Astrocyte of the cerebellum (primary cell): ENCODE measurements around the gene NDRG2.

Experiments used
- DNase-seq: peaks from one replicate; pipeline ENCODE4 v3.0.0-alpha.2; 2011; ENCODE audit warnings: low read depth
- H3K4me3 ChIP-seq: 2 replicates; pipeline ENCODE4 v1.5.1; 2011; ENCODE audit warnings: mild to moderate bottlenecking, low read depth, low read length, moderate library complexity
- in situ Hi-C: cut with HindIII; loops from 2 replicates; pipeline ENCODE4 v1.10.0; 2017; ENCODE audit warnings: low sequenced_read_pairs
- TF ChIP-seq, protein P1 (sequence below): IDR thresholded peaks from 2 replicates; pipeline ENCODE4 v1.5.1; 2012; ENCODE audit warnings: low read length, low read depth, moderate library complexity, mild to moderate bottlenecking; ENCODE audit errors: missing control alignments

Gene NDRG2

DNA sequence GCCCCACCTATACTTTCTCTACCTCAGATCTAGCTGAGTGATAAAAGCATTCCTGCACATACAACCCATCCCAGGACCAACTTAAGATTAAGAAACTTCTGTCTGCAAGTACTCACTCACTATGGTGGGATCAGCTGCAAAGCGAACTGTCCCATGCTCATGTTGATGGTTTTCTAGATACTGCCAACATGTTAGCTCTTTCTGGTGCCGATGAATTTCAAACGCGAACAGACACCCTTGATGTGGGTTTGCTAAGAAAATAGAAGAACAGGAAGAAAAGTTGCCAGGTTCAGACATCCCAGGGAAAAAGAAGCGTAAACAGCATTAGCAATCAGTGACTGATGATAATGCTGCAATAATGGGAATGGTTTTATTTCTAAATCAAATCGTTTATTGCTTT lies 27.3 kb downstream of the NDRG2 start:
- TF ChIP-seq, protein P1, sequence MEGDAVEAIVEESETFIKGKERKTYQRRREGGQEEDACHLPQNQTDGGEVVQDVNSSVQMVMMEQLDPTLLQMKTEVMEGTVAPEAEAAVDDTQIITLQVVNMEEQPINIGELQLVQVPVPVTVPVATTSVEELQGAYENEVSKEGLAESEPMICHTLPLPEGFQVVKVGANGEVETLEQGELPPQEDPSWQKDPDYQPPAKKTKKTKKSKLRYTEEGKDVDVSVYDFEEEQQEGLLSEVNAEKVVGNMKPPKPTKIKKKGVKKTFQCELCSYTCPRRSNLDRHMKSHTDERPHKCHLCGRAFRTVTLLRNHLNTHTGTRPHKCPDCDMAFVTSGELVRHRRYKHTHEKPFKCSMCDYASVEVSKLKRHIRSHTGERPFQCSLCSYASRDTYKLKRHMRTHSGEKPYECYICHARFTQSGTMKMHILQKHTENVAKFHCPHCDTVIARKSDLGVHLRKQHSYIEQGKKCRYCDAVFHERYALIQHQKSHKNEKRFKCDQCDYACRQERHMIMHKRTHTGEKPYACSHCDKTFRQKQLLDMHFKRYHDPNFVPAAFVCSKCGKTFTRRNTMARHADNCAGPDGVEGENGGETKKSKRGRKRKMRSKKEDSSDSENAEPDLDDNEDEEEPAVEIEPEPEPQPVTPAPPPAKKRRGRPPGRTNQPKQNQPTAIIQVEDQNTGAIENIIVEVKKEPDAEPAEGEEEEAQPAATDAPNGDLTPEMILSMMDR, result no peak
- H3K4me3 ChIP-seq, result no peak overlapping the region
- DNase-seq, result no peak
- in situ Hi-C loops, result no loop called here

DNA sequence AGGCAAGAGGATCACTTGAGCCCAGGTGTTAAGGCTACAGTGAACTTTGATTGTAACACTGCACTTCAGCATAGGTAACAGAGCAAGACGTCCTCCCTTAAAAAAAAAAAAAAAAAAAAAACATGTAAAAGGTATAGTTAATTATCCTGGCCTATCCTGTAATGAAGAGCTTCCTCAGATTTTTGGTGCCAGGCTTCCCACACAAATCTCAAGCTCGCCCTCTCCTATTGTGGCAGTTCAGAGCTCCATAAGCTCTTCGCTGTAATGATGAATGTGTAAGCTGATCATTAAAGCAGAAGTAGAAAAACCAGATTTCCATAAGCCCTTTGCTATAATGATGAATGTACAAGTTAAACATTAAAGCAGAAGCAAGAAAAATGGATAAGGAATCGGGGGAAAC lies 27.7 kb downstream of the NDRG2 start:
- in situ Hi-C loops, result no loop called here
- no peak overlapping the region for H3K4me3 ChIP-seq
- DNase-seq, result no peak
- TF ChIP-seq, protein P1, result no peak

DNA sequence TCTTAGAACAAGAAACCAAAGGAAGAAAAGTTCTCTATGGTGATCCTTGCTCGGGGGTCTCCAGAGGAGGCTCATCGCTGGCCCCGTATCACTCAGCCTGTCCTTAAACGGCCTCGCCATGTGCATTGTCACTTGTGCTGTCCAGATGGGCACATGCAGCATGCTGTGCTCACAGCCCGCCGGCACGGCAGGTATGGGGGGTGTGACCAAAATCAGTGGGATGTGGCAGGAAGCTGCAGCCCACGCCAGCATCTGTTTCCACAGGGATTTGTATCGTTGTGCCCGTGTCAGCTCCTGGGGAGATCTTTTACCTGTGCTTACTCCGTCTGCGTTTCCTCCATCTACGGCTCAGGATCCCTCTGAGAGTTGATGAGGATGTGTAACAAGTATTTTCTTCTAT lies 28.3 kb downstream of the NDRG2 start:
- TF ChIP-seq, protein P1, result no peak
- in situ Hi-C loops, result no loop called here
- DNase-seq, result no peak
- H3K4me3 ChIP-seq, result no peak overlapping the region

GRCh38 chr14:20989787-20990600 lies 34.9 kb downstream of the NDRG2 start, which contains the start of gene METTL17:
Gene METTL17 (plus strand): TSS chr14:20989980. CDS start chr14:20990003, 23 bp downstream.
- TF ChIP-seq, protein P1, result peak; percentile 45
- peak; percentile 94 for DNase-seq
- in situ Hi-C loops, result no loop called here
- H3K4me3 ChIP-seq, result peak within 1 kb of the TSS; percentile 85

DNA sequence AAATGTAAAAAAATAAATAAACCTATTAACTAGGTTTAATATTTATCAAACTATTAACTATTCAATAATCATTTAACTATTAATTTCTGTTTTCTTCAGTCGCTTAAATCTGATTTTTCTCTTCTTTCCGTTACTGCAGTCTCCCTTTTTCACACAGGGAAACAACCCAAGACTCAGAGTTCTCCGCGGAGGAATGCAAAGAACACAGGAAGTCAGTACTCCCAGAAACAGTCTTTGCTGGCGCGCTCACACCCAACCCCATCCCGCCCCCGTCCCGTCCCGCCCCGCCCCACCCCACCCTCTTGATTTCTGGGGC lies 35.4 kb downstream of the NDRG2 start:
- DNase-seq, result no peak
- peak overlapping the region; percentile 85 for H3K4me3 ChIP-seq
- TF ChIP-seq, protein P1, result no peak
- in situ Hi-C loops, result no loop called here

- TF ChIP-seq, protein P1, result no peak
- in situ Hi-C loops, result no loop called here
- H3K4me3 ChIP-seq, result peak overlapping the region; percentile 85
- DNase-seq, result no peak
These were observed 36.0 kb downstream of the NDRG2 start for GRCh38 chr14:20988717-20989470.
